Sigmoid colon (tissue), 4 donors: ENCODE measurements around the gene GDF3.
"Not testable (repeated sequence)": the region's sequence is repeated elsewhere in the genome, so short reads cannot be mapped to it uniquely, and the experiment has no call there.

Source experiments
- CTCF ChIP-seq, 4 experiments: fragments of 450-650 bp in 3 of 4; fragments of 200-600 bp in 1 of 4; IDR thresholded peaks; one replicate each; pipeline ENCODE4 v1.5.1; 2016 to 2019; ENCODE audit warnings: antibody characterized with exemption in 4 of 4, mild to moderate bottlenecking in 3 of 4, moderate library complexity in 2 of 4
- EP300 ChIP-seq, 4 donors: sonication (generic); formaldehyde crosslinking; IDR thresholded peaks; one replicate each; pipeline ENCODE4 v1.6.1; 2017; ENCODE audit warnings: antibody characterized with exemption in 4 of 4
- POLR2A ChIP-seq, 2 donors: fragments of 450-650 bp; IDR thresholded peaks; one replicate each; pipeline ENCODE4 v1.6.1; 2016; ENCODE audit warnings: antibody characterized with exemption in 2 of 2, mild to moderate bottlenecking in 2 of 2, moderate library complexity in 2 of 2
- POLR2AphosphoS5 ChIP-seq, 4 donors: sonication (generic); formaldehyde crosslinking; IDR thresholded peaks; one replicate each; pipeline ENCODE4 v1.6.1; 2017; ENCODE audit warnings: antibody characterized with exemption in 4 of 4

GRCh38 chr12:7730984-7731383 lies 35.4 kb upstream of the GDF3 start:
- not testable (repeated sequence) for TF ChIP-seq EP300, CTCF, POLR2A, POLR2AphosphoS5 (IDR thresholded peaks at IDR 0.05)
